Measurements from ENCODE around the gene RPS6KL1. TPM values are rescaled to one million over a fixed set of nuclear protein-coding genes. Genes with fewer than 3 reads are reported as not detected.
A peak's percentile ranks its signal among the peaks of the same experiment; 100 is the strongest.

Gene RPS6KL1, protein sequence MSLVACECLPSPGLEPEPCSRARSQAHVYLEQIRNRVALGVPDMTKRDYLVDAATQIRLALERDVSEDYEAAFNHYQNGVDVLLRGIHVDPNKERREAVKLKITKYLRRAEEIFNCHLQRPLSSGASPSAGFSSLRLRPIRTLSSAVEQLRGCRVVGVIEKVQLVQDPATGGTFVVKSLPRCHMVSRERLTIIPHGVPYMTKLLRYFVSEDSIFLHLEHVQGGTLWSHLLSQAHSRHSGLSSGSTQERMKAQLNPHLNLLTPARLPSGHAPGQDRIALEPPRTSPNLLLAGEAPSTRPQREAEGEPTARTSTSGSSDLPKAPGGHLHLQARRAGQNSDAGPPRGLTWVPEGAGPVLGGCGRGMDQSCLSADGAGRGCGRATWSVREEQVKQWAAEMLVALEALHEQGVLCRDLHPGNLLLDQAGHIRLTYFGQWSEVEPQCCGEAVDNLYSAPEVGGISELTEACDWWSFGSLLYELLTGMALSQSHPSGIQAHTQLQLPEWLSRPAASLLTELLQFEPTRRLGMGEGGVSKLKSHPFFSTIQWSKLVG
- total RNA-seq (2014; rRNA removed; shearing (Covaris generic)) = 1.8 TPM in 2 replicates

DNA sequence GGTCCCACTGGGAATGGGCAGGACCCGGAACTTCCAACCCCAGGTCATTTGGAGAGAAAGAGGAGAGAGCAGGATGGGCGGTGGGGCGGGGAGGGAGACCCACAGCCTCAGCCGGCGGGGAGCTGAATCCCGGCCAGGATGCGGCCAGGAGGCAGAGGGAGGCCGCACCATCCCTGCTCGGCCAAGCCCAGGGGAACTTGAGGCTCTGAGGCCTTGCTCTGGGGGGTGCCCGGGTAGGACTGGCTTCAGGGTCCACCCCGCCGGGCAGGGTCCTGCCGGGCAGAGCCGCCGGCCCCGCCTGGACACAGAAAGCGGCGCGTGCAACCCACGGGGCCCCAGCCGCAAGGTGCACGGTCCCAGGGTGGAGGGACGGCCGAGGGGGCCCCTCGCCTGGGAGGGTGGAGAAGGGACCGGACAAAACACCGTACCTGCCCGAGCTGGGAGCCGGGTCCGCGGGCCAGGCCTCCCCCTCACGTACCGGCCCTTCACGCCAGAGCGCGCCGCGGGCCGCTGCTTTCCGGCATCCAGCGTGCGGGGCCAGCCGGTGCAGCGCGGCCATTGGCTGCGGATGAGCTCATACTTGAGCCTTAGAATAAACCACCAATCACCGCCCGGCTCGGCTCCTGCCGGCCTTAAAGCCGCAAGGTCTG, at the start of gene RPS6KL1:
TSS of gene RPS6KL1 (minus strand) at position 509 of the 650 bp plus-strand sequence. CDS start 1,719 bp downstream, outside the sequence.
- Histone ChIP-seq H3K4me3 (peak within 1 kb of the TSS; percentile 55), H3K4me1 (no peaks in the 10 kb centered on the region), H3K36me3 (no peaks in the 10 kb centered on the region), H3K27ac (no peak within 1 kb of the TSS), H3K27me3 (no peaks in the 10 kb centered on the region), H3K9me3 (replicated peaks) (no peaks in the 10 kb centered on the region; the same call in 1 of the 2 replicates)
- peak in 1 of 2 experiments; percentile 58 for DNase-seq

DNA sequence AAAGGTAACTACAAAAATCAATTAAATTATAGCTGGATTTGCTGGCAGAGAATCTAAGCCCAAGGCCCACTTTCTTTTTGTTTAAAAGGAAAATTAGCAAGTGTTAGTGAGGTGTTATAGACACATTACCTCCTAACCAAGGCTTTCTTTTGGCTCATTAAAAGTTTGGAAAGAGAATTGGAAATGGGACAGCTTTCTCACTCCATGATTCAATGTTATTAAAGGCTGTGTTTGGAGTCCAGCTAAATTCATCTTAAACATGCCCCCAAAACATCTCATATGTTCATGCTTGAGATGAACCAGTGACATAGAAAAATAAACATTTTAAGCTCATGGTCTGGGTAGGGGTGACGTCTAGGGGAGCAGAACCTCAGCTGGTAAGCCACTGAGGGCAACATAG, 45.8 kb upstream of the RPS6KL1 start:
- H3K4me3 ChIP-seq = no peak overlapping the region
- H3K27ac ChIP-seq = no peak overlapping the region
- H3K36me3 ChIP-seq = no peaks in the 10 kb centered on the region
- no peaks in the 10 kb centered on the region for H3K27me3 ChIP-seq
- H3K4me1 ChIP-seq = peaks cover 49% of the 10 kb centered on the region
- DNase-seq = no peak
- H3K9me3 ChIP-seq (replicated peaks) = no peaks in the 10 kb centered on the region

DNA sequence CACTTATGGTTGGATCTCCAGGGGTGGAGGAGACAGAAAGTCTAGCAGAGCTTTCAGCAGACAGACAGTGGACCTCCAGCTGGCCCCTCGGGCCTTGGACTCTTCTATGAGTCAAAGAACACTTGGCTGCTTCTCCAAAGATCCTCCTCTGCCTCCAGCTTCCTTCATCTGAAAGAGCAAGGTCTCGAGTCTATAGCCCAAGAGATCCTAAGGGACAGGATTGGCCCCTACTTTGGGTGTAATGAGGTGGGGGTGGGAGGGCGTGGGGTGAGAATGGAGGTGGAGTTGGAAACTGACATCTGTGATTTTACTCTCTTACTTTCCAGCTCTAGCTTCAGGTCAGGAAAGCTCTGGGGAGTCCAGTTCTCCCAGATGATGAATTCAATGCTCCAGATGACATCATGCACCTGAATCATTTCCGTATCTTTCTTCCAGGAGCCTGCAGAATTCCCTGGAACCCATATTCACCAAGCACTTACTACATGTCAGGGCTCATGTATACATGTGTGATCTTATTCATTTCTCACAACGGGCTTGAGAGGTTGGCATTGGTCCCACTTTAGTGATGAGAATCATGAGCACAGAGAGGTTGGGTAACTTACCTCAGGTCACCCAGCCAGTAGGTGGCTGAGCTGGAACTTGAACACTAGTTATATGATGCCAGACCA, 42.6 kb upstream of the RPS6KL1 start:
- Histone ChIP-seq H3K36me3 (no peaks in the 10 kb centered on the region), H3K27ac (no peak overlapping the region), H3K4me3 (no peak overlapping the region), H3K9me3 (replicated peaks) (no peaks in the 10 kb centered on the region), H3K27me3 (no peaks in the 10 kb centered on the region), H3K4me1 (peaks cover 58% of the 10 kb centered on the region)
- no peak for DNase-seq

DNA sequence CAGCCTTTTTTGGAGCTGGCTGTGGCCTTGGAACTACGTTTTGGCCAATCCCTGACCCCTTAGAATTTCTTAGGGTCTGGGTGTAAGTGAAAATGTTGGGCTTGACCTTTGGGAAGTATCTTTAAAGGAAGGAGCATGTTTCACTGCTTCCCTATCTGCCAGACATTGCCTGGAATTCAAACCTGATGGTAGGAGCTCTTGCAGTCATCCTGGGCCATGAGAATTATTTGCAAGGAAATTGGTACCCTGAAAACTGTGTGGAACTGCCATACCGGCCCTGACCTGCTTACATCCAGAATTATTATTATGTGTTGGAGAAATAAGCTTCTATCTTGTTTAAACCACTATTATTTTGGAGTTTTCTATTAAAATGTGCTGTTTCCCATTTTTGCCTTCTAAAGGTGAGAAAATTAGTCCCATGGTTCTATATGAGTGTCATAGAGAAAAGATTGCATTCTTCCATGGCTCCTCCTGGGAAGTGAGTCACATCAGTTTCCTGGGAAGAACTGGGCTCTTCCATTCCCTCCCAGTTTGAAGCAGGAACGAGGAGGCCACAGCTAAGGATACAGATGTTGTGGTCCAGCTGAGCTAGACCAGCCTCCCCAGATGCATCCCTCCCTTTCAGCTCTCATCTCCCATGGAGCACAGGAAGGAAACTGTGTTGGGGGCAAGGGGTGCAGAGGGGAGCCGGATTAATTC, 41.9 kb upstream of the RPS6KL1 start:
- Histone ChIP-seq H3K36me3 (no peaks in the 10 kb centered on the region), H3K4me3 (no peak overlapping the region), H3K27me3 (no peaks in the 10 kb centered on the region), H3K27ac (no peak overlapping the region), H3K4me1 (peaks cover 58% of the 10 kb centered on the region), H3K9me3 (replicated peaks) (no peaks in the 10 kb centered on the region)
- DNase-seq = no peak

DNA sequence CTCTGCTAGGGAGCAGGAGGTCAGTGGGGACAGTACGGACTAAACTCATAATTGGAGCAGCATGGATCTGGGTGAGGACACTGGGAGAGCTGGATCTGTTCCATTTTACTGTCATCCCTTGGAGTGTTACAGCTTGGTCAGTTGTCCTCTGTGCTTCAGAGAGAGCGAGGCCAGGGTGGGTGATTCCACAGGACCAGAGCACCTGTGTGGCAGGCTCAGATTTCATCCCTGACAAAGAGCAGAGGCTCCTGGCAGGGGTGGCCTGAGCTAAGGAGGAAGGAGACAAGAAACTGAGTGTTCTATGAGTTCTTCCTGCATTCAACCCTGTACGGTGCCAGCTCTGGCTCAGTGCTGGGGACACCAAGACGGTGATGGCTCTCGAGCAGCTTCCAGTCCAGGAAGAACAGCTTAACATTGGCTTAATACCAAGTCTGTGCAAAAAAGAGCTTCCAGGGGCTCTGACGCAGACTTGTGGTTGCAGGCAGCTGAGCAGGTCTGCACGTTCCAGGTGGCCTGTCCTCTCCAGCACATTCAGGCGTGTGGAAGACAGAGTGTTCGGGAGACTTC, 40.7 kb upstream of the RPS6KL1 start:
- Histone ChIP-seq H3K9me3 (replicated peaks) (no peaks in the 10 kb centered on the region), H3K27me3 (no peaks in the 10 kb centered on the region), H3K4me3 (peak overlapping the region; percentile 23), H3K4me1 (peaks cover 67% of the 10 kb centered on the region), H3K27ac (peak overlapping the region; percentile 85), H3K36me3 (no peaks in the 10 kb centered on the region)
- peak; percentile 58 to 75 for DNase-seq

DNA sequence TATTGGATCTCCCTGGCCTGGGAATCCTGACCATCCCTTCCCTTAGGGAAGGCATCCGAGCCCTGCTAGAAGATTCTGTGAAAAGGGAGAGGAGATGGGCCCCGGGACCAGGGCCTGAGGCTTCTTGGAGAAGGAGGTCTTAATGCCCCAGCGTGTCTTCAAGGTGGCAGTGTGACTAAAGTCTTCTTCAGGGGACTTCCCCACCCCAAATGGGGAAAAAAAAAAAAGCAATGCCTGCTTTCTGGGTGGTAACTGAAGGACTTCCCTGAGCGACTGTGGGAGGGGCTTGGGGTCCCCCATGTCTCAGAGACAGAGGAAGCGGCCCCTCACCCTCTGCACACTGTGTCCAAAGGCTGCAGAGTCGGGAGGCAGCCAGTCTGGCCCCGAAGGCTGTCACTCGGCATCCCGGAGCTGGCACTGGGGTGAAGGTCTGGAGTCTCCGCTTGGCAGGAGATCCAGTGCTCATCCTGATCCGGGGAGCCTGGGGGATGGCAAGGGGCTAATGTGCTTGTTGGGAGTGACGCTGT, 40.2 kb upstream of the RPS6KL1 start:
- H3K27me3 ChIP-seq = no peaks in the 10 kb centered on the region
- peak overlapping the region; percentile 23 for H3K4me3 ChIP-seq
- peak overlapping the region; percentile 85 for H3K27ac ChIP-seq
- DNase-seq = peak; percentile 49 to 62
- no peaks in the 10 kb centered on the region for H3K36me3 ChIP-seq
- H3K9me3 ChIP-seq (replicated peaks) = no peaks in the 10 kb centered on the region
- H3K4me1 ChIP-seq = peaks cover 65% of the 10 kb centered on the region

DNA sequence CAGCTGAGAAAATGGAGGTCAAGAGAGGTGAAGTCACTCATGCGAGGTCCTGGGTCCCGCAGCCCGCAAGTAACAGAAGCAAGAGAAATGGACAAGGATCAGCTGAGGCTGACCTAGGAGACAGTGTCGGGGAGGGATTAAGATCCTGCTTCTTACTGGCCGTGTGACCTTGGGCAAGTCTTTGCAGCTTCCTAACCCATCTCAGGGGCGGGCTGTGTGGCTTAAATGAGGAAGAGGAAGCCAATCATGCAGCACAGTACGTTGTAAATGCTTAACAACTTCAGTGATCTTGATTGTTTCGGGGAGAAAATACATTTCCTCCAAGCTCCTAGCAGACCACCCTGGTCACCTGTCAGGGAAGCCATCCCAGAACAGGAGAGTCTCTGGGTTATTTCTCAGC, 39.4 kb upstream of the RPS6KL1 start:
- H3K4me1 ChIP-seq = peaks cover 65% of the 10 kb centered on the region
- H3K27me3 ChIP-seq = no peaks in the 10 kb centered on the region
- H3K27ac ChIP-seq = peak overlapping the region; percentile 85
- DNase-seq = no peak
- H3K9me3 ChIP-seq (replicated peaks) = no peaks in the 10 kb centered on the region
- no peaks in the 10 kb centered on the region for H3K36me3 ChIP-seq
- no peak overlapping the region for H3K4me3 ChIP-seq

DNA sequence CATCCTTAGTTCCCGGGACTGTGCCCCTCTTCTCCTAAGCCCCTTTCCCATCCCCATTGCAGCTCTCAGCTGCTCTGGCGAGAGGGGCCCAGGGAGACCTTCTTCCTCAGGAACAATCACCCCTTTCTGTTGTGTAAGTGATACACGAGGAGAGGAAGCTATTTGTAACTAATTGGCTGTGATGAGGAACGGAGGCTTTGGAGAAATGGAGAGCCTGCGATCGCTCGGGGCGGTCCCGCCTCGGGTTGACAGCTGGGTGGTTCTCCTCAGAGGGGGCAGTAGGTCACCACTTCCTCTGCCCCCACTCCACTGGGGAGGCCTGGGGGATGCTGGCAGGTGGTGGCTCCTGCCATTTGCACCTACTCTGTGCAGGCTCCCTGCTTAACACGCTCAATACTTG, 39.0 kb upstream of the RPS6KL1 start:
- Histone ChIP-seq H3K27ac (peak overlapping the region; percentile 85), H3K36me3 (no peaks in the 10 kb centered on the region), H3K4me3 (no peak overlapping the region), H3K27me3 (no peaks in the 10 kb centered on the region), H3K4me1 (peaks cover 66% of the 10 kb centered on the region), H3K9me3 (replicated peaks) (no peaks in the 10 kb centered on the region)
- peak; percentile 89 to 95 for DNase-seq

DNA sequence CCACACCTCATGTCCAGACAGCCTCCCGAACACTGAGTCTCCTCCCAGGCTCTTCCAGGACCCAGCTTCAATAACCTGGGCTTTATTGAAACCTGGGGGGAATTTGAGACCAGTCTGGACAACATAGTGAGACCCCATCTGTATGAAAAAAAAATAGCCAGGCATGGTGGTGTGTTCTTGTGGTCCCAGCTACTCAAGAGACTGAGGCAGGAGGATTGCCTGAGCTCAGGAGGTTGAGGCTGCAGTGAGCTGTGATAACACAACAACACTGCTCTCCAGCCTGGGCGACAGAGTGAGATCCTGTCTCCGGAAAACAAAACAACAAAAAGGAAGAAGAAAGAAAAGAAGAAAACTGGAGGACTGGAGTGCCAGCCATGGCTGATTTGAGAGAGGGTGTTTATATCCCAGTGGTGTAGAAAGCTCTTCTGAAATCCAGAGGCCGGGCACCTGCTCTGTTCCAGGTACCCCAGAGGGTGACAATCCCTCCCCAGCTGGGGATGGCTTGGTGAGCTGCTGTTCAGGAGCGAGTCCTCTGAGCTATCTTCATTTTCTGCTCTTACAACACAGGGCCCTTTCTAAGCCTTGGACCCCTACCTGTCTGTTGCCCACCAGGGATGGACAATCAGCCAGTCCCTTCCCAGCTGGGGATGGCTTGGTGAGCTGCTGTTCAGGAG, 38.3 kb upstream of the RPS6KL1 start:
- Histone ChIP-seq H3K9me3 (replicated peaks) (no peaks in the 10 kb centered on the region), H3K4me1 (peaks cover 68% of the 10 kb centered on the region), H3K27ac (peak overlapping the region; percentile 85), H3K4me3 (no peak overlapping the region), H3K27me3 (no peaks in the 10 kb centered on the region), H3K36me3 (no peaks in the 10 kb centered on the region)
- DNase-seq = no peak

DNA sequence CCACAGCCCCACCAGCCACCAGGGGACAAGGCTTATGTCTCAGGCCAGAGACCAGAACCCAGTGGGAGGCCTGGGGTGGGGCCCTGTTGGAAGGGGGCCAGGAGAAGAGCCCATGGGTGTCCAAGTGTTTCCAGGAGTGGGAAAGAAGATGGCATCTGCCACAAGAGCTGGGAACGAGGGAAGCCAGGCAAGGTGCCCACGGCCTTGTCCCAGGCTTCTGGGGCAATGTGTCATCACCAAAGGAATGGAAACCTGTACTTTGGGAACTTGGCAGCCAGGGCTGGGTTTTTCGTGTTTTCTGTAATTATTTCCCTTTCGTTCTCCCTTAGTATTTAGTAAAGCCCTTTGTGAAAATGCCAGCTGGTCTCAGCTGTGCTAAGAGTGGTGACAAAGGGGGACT, 37.7 kb upstream of the RPS6KL1 start:
- H3K4me1 ChIP-seq = peaks cover 68% of the 10 kb centered on the region
- no peak for DNase-seq

DNA sequence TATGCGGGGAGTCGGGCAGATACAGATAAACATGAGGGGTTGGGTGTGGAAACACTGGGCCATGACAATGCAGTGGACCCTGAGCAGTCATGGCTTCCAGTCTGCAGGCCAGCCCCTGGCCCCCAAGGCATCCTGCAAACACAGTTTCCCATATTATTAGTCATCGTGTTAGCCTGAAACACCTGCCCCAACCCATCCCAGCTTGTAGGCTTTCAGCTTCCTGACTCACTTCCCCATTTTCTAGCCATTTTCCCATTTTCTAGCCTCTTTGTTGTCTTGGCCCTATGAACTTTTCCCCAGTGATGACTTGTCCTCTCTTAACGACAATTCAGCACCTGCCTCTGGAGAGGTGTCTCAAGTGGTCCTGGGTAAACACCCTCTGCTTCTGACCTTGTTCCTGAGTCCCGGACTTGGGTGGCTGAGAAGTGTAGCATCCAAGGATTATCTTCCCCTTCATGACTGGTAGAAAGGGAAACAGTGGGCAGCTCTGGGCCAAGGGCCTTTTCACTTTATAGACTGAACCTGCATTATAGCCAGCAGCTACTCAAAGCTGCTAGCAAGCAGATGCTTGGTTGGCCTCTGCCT, 36.6 kb upstream of the RPS6KL1 start:
- peaks cover 61% of the 10 kb centered on the region for H3K4me1 ChIP-seq
- H3K36me3 ChIP-seq = no peaks in the 10 kb centered on the region
- H3K9me3 ChIP-seq (replicated peaks) = no peaks in the 10 kb centered on the region
- H3K27me3 ChIP-seq = no peaks in the 10 kb centered on the region
- H3K4me3 ChIP-seq = no peak overlapping the region
- peak; percentile 72 to 83 for DNase-seq
- H3K27ac ChIP-seq = peak overlapping the region; percentile 85

More for the DNA sequence above, 37.7 kb upstream of the RPS6KL1 start:
- Histone ChIP-seq H3K9me3 (replicated peaks) (no peaks in the 10 kb centered on the region), H3K27ac (peak overlapping the region; percentile 85), H3K4me3 (no peak overlapping the region), H3K36me3 (no peaks in the 10 kb centered on the region), H3K27me3 (no peaks in the 10 kb centered on the region)

DNA sequence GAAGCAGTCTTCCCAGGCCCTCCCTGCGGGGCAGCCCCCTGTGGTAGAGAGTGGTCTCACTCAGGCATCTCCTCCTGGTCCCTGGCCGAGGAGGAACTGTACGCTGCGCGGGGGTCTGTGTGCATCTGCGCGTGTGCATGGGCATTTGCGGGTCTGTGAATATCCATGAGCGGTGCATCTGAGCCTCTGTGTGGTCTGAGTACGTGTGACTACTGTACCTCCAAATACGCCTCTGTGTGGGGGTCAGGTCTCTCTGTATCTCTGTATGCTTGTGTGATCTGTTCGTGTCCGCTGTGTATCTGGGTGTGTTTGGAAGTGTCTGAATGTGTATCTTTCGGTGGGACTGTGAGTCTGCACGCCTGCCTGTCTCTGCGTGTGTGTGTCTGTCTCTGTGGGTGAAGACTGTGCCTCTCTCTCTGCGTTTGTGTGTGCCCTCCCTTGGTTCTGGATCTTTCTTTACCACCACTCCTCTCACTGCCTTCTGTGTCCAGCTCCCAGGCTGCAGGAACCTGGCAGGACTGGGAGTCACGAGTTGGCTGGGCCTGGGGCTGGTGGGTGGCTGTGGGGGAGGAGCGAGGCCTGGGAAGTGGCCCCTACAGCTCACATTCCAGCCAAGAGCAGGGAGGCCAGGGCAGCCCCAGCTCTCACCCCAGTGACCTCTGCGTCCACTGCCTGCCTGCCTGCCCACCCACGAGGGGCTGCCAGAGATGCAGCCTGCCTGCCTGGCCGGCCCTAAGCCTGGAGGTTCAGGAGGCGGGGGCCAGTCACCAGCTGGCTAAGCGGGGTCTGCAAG, 33.4 kb upstream of the RPS6KL1 start:
- peak in 1 of 2 experiments; percentile 53 for DNase-seq
- H3K27ac ChIP-seq = peak overlapping the region; percentile 50; the same call in 1 of the 2 replicates
- no peaks in the 10 kb centered on the region for H3K9me3 ChIP-seq (replicated peaks)
- peaks cover 39% of the 10 kb centered on the region for H3K4me1 ChIP-seq
- H3K36me3 ChIP-seq = peaks cover 26% of the 10 kb centered on the region
- no peaks in the 10 kb centered on the region for H3K27me3 ChIP-seq
- H3K4me3 ChIP-seq = peak overlapping the region; percentile 96

DNA sequence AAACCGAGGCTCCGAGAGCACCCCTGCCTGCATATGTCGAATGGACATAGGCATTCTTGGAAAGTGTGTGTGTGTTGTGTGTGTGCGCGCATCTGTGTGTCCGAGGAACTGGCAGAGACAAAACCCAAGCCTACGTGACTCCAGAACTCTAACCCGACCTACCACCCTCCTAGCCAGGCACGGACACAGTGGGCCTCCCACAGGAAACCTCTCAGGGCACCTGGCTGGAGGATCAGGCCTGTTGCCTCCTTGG, 32.9 kb upstream of the RPS6KL1 start:
- H3K27me3 ChIP-seq = no peaks in the 10 kb centered on the region
- H3K27ac ChIP-seq = peak overlapping the region; percentile 50; the same call in 1 of the 2 replicates
- peaks cover 31% of the 10 kb centered on the region for H3K36me3 ChIP-seq
- H3K4me3 ChIP-seq = peak overlapping the region; percentile 96
- peaks cover 34% of the 10 kb centered on the region for H3K4me1 ChIP-seq
- no peaks in the 10 kb centered on the region for H3K9me3 ChIP-seq (replicated peaks)
- DNase-seq = no peak
